ENCODE data around the gene FGF9.
A peak's percentile ranks its signal among the peaks of the same experiment; 100 is the strongest.

Gene FGF9

DNA sequence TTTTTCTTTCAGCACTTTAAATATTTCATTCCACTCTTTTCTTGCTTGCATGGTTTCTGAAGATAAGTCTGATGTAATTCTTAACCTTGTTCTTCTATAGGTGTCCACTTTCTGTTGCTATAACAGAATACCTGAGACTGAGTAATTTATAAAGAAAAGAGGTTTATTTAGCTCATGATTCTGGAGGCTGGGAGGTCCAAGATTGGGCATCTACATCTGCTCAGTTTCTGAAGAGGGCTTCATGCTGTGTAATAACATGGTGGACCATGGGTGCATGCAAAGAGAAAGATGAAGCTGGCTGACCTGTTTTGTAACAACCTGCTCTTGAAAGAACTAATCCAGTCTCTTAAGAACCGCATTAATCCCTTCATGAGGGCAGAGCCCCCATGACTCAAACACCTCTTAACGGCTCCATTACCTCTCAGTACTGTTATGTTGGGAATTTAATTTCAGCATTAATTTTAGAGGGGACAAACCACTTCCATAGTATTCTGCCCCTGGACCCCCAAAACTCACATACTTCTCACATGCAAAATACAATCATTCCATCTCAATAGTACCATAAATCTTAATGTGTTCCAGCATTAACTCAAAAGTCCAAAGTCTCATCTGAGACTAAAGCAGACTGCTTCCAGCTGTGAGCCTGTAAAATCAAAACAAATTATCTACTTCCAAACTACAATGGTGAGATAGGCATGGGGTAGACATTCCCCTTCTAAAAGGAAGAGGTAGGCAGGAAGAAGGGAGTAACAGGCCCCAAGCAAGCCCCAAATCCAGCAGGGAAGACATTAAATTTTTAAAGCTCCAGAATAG, 9.6 kb upstream of the FGF9 start:
- H3K27me3 ChIP-seq (ENCODE audit: control insufficient read depth, insufficient read depth, low read length) = peaks cover 8% of the 10 kb centered on the region

GRCh38 chr13:21663197-21663596, 7.7 kb upstream of the FGF9 start:
- no peaks in the 10 kb centered on the region for H3K36me3 ChIP-seq (ENCODE audit: control insufficient read depth, insufficient read depth, low read length)
- H3K4me3 ChIP-seq (ENCODE audit: low read depth, low read length) = no peak overlapping the region
- peaks cover 2% of the 10 kb centered on the region; the same call in 1 of the 2 replicates for H3K4me1 ChIP-seq (ENCODE audit: control insufficient read depth, insufficient read depth, low read length)
- H3K27ac ChIP-seq (ENCODE audit: low read depth, low read length) = no peak overlapping the region
- H3K9me3 ChIP-seq (ENCODE audit: control insufficient read depth, insufficient read depth, low read length) = no peaks in the 10 kb centered on the region
- no peak overlapping the region for H3K9ac ChIP-seq (ENCODE audit: low read depth, low read length)
- H3K27me3 ChIP-seq (ENCODE audit: control insufficient read depth, insufficient read depth, low read length) = peaks cover 27% of the 10 kb centered on the region

More for the DNA sequence above, 9.6 kb upstream of the FGF9 start:
- Histone ChIP-seq H3K9ac (ENCODE audit: low read depth, low read length) (no peak overlapping the region), H3K36me3 (ENCODE audit: control insufficient read depth, insufficient read depth, low read length) (no peaks in the 10 kb centered on the region), H3K9me3 (ENCODE audit: control insufficient read depth, insufficient read depth, low read length) (no peaks in the 10 kb centered on the region), H3K4me3 (ENCODE audit: low read depth, low read length) (no peak overlapping the region), H3K4me1 (ENCODE audit: control insufficient read depth, insufficient read depth, low read length) (no peaks in the 10 kb centered on the region), H3K27ac (ENCODE audit: low read depth, low read length) (no peak overlapping the region)

DNA sequence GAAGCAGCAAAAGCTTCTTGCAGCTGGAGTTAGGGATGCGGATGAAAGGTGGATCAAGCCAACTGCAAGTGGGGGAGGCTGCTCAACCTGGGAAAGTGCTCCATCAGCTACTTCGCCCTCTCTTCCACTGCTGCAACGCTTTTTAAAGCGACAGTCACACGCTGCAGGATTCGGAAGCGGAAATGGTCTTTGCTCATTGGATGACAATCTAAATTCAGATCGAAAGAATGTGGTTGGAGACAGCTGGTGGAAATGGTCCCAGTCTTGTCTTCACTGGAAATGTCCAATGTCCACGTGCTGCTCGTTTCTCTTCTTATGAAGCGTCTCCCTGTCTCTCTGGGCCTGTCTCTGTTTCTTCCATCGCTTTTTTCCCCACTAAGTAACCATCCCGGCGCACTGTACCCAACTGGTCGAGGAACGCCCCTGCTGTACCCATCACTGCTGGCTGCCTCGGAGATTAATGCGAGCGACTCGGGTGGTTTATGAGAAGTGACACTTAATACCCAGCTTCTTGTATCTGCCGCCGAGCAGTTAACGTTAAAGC, 2.1 kb upstream of the FGF9 start:
- Histone ChIP-seq H3K27me3 (ENCODE audit: control insufficient read depth, insufficient read depth, low read length) (peaks cover 79% of the 10 kb centered on the region), H3K9me3 (ENCODE audit: control insufficient read depth, insufficient read depth, low read length) (no peaks in the 10 kb centered on the region), H3K4me3 (ENCODE audit: low read depth, low read length) (peak overlapping the region; percentile 76), H3K36me3 (ENCODE audit: control insufficient read depth, insufficient read depth, low read length) (no peaks in the 10 kb centered on the region), H3K27ac (ENCODE audit: low read depth, low read length) (no peak overlapping the region), H3K4me1 (ENCODE audit: control insufficient read depth, insufficient read depth, low read length) (peaks cover 31% of the 10 kb centered on the region), H3K9ac (ENCODE audit: low read depth, low read length) (no peak overlapping the region)

DNA sequence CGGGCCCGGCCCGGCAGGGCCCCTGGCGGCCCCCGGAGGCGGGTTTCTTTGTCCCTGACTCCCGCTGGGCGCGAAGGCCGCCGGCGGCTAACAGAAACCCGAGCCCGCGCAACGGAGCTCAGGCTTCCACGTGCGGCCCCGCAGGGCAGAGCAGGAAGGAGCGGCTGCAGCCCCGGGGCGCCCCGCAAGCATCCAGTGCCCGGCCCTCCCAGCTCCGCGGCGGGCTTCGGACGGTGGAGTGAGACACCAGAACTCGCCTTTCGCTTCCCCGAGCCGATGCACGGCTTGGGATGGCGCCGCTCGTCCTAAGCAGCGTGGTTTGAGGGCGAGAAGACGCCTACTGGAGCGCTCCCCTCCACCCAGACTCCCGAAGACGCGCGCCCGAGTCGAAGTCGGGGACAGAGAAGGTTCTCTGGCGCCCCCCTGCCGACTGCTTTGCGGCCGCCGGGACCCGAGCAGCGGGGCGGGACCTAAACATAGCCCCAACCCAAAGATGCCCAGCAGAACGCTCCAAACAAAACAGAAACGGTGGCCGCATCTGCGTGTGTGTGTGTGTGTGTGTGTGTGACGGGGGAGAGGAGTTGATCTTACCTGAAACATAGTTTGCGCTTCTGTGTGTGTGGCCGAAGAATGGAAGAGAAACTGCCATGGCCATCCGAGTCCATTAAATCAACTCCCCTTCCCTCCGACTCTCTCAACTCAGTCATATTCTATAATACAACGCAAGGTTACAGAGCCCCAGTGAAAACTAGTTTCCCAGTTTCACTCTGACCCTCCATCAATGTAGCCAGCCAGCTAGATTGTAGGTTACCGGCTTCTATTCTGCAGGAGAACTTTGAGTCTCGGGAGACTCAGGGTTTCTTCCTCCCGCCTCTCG, 629 bp upstream of the FGF9 start:
- Histone ChIP-seq H3K4me3 (ENCODE audit: low read depth, low read length) (peak overlapping the region; percentile 76), H3K4me1 (ENCODE audit: control insufficient read depth, insufficient read depth, low read length) (peaks cover 34% of the 10 kb centered on the region), H3K9me3 (ENCODE audit: control insufficient read depth, insufficient read depth, low read length) (no peaks in the 10 kb centered on the region), H3K27ac (ENCODE audit: low read depth, low read length) (no peak overlapping the region), H3K36me3 (ENCODE audit: control insufficient read depth, insufficient read depth, low read length) (no peaks in the 10 kb centered on the region), H3K9ac (ENCODE audit: low read depth, low read length) (peak overlapping the region; percentile 36; the same call in 1 of the 2 replicates), H3K27me3 (ENCODE audit: control insufficient read depth, insufficient read depth, low read length) (peaks cover 90% of the 10 kb centered on the region)

DNA sequence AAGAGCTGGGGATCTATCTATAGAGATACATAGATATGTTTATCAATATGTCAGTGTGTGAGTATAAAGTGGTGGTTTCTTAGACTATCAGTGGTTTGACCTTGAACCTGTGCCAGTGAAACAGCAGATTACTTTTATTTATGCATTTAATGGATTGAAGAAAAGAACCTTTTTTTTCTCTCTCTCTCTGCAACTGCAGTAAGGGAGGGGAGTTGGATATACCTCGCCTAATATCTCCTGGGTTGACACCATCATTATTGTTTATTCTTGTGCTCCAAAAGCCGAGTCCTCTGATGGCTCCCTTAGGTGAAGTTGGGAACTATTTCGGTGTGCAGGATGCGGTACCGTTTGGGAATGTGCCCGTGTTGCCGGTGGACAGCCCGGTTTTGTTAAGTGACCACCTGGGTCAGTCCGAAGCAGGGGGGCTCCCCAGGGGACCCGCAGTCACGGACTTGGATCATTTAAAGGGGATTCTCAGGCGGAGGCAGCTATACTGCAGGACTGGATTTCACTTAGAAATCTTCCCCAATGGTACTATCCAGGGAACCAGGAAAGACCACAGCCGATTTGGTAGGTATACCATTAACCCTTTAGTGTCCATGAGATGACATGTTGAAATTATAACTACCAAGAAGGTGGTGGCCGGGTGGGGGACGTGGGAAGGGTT, 880 bp downstream of the FGF9 start:
- no peaks in the 10 kb centered on the region for H3K9me3 ChIP-seq (ENCODE audit: control insufficient read depth, insufficient read depth, low read length)
- H3K4me3 ChIP-seq (ENCODE audit: low read depth, low read length) = peak overlapping the region; percentile 76
- H3K36me3 ChIP-seq (ENCODE audit: control insufficient read depth, insufficient read depth, low read length) = no peaks in the 10 kb centered on the region
- no peak overlapping the region for H3K27ac ChIP-seq (ENCODE audit: low read depth, low read length)
- H3K27me3 ChIP-seq (ENCODE audit: control insufficient read depth, insufficient read depth, low read length) = peaks cover 100% of the 10 kb centered on the region
- H3K9ac ChIP-seq (ENCODE audit: low read depth, low read length) = no peak overlapping the region
- peaks cover 34% of the 10 kb centered on the region for H3K4me1 ChIP-seq (ENCODE audit: control insufficient read depth, insufficient read depth, low read length)

DNA sequence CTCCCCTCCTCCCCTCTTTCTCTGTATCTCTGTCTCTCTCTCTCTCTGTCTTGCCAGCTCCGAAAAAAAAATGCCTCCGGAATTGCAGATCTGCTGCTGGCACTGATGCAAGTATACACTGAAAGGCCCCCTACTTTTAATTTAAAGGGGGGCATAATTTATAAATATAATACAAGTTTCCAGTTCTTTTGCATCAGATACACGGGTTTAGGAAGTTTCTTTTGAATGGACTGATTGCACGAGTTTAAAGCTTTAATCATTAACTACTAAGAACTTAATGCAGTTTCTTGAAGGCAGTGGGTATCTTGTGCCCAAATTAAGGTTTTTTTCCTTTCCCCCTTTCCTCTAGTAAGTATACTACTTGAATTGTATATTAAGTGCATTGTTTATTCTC, 1.4 kb downstream of the FGF9 start:
- Histone ChIP-seq H3K4me1 (ENCODE audit: control insufficient read depth, insufficient read depth, low read length) (peaks cover 34% of the 10 kb centered on the region), H3K9ac (ENCODE audit: low read depth, low read length) (no peak overlapping the region), H3K27ac (ENCODE audit: low read depth, low read length) (no peak overlapping the region), H3K36me3 (ENCODE audit: control insufficient read depth, insufficient read depth, low read length) (no peaks in the 10 kb centered on the region), H3K27me3 (ENCODE audit: control insufficient read depth, insufficient read depth, low read length) (peaks cover 100% of the 10 kb centered on the region), H3K4me3 (ENCODE audit: low read depth, low read length) (0 out of 2 replicates have a peak overlapping the region, but pooled peaks have one; percentile 47), H3K9me3 (ENCODE audit: control insufficient read depth, insufficient read depth, low read length) (no peaks in the 10 kb centered on the region)

DNA sequence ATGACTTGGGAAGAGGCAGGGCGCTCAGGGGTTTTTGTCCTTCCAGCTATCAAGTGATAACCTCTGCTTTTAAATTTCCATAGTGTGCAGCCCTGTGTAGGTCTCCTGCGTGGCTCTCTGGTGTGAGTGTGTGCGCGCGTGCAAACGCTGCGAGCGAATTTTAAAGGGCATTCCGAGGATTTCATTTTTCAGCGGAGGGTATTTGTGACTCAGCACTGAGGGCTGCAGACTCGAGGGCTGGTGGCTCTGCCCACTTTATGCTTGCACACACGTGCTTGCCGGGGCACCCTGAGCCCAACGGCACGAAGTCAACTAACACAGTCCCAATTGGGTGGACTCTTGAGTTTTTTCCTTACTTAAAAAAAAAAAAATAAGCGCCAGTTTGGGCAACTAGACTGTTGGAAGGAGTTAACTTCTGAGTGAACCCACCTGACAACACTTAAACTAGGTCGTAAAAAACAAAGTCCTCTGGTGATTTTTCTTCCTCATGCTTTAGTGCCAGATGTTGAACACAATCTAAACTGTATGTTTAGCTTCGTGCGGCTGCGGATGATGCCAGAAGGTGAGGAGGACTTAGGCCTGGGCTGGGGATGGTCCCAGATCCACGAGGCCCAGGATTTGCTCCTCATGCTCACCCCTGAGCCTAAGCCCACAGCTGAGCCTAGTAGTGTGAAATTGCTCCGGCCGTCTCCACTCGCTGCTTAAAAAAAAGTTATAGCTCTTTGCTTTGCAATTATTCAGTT, 2.1 kb downstream of the FGF9 start:
- H3K27me3 ChIP-seq (ENCODE audit: control insufficient read depth, insufficient read depth, low read length) = peaks cover 100% of the 10 kb centered on the region
- H3K27ac ChIP-seq (ENCODE audit: low read depth, low read length) = no peak overlapping the region
- H3K9me3 ChIP-seq (ENCODE audit: control insufficient read depth, insufficient read depth, low read length) = no peaks in the 10 kb centered on the region
- peak overlapping the region; percentile 65; the same call in 1 of the 2 replicates for H3K4me3 ChIP-seq (ENCODE audit: low read depth, low read length)
- peaks cover 34% of the 10 kb centered on the region for H3K4me1 ChIP-seq (ENCODE audit: control insufficient read depth, insufficient read depth, low read length)
- no peak overlapping the region for H3K9ac ChIP-seq (ENCODE audit: low read depth, low read length)
- H3K36me3 ChIP-seq (ENCODE audit: control insufficient read depth, insufficient read depth, low read length) = no peaks in the 10 kb centered on the region

GRCh38 chr13:21673539-21673788, 2.6 kb downstream of the FGF9 start:
- Histone ChIP-seq H3K4me3 (ENCODE audit: low read depth, low read length) (peak overlapping the region; percentile 65; the same call in 1 of the 2 replicates), H3K27me3 (ENCODE audit: control insufficient read depth, insufficient read depth, low read length) (peaks cover 100% of the 10 kb centered on the region), H3K36me3 (ENCODE audit: control insufficient read depth, insufficient read depth, low read length) (no peaks in the 10 kb centered on the region), H3K9ac (ENCODE audit: low read depth, low read length) (no peak overlapping the region), H3K4me1 (ENCODE audit: control insufficient read depth, insufficient read depth, low read length) (peaks cover 30% of the 10 kb centered on the region), H3K9me3 (ENCODE audit: control insufficient read depth, insufficient read depth, low read length) (no peaks in the 10 kb centered on the region), H3K27ac (ENCODE audit: low read depth, low read length) (no peak overlapping the region)

GRCh38 chr13:21673789-21674489, 3.1 kb downstream of the FGF9 start:
- Histone ChIP-seq H3K27ac (ENCODE audit: low read depth, low read length) (no peak overlapping the region), H3K4me3 (ENCODE audit: low read depth, low read length) (peak overlapping the region; percentile 65), H3K36me3 (ENCODE audit: control insufficient read depth, insufficient read depth, low read length) (no peaks in the 10 kb centered on the region), H3K9ac (ENCODE audit: low read depth, low read length) (no peak overlapping the region), H3K4me1 (ENCODE audit: control insufficient read depth, insufficient read depth, low read length) (peaks cover 25% of the 10 kb centered on the region), H3K9me3 (ENCODE audit: control insufficient read depth, insufficient read depth, low read length) (no peaks in the 10 kb centered on the region), H3K27me3 (ENCODE audit: control insufficient read depth, insufficient read depth, low read length) (peaks cover 95% of the 10 kb centered on the region)

All from HUES48 (cell line).